HG02610 (cell line): ENCODE data around the gene USO1.

Experiments used
- ATAC-seq: cut with Tn5 transposase; IDR thresholded peaks from one replicate; pipeline ENCODE4 v1.9.1; 2021; ENCODE audit warnings: mild to moderate bottlenecking, moderate library complexity; ENCODE audit not compliant: unreplicated experiment

The USO1 gene

DNA sequence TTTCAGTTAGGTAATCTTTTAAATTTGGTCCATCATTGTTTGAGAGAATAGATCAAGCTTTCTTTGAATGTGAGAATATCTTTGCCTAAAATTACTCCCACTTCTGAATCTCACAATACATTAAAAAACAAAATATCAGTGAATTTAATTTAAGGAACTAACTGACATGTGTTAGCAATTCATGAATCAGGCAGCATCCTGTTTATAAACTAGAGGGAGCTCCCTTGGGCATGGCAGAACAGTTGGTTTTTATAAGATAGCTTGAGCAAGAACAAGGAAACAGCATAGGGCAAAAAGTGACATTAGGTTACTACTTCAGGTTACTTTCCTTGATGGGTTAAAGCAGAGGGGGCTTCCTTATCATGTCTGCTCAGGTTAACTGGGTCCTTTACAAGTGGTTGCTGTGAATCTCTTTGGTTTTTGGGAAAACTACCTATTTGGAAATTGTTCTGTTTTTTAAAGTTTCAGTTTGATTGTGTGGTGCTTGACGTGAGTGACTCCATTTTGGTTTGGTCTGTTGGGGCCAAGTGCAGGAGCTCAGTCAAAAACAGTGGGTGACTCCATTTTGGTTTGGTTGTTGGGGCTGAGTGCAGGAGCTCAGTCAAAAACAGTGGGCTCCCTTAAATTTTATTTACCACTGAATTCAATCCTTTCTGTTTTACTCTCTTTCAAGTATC lies 109.9 kb downstream of the USO1 start:
- no peak for ATAC-seq

DNA sequence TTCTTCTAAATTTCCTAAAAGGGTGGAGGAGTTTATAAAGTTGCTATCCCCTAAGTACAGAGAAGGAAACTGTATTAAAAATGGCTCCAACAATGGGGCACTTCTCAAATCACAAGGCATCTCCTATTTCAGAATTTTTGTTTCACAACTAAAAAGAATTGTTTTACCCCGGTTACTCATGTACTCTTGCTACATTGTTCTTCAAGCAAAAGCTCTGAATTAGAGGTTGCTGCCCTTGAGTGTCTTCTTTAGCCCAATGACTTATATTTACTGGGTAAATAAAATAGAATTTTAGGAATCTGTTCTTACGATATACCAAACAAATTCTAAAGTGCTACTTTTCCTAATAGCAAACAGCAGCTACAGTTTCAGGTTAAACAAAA lies 110.4 kb downstream of the USO1 start:
- ATAC-seq, result no peak

DNA sequence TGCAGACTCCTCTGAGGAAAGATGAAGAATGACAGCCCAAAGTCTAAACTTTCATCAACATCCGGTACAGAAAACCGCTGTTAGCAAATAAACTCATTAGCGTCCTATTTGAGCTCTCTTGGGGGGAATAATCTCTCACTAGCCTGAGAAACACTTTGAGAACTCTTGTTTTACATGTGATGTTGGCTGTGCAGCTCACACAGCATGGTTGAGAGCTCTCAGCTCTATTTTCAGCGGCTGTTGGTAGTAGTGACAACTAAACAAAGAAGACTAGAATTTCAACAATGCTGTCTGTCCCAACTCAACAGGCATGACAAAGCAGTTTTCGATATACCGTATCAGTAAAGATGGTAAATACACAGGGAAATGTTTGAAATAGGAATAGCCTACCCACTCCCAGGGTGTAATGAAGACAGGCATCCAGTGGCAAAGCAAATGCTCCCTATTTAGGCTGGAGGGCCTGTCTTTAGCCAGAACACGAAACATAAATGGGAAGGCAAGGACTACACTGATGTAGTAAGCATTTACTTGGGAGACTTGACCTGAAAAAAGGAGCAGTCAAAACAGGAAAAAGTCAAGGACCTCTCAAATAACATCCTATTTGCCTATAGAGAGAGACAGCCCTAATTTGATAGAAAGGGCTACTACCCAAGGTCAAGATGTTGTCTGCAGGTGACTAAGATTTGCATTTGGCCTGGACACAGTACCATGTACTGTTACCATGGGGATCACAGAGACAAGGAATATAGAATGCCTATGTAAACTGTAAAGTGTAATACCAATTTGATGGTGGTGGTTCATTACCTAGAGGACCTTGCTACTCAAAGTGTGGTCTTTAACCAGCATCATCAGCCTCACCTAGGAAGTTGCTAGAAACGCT lies 117.5 kb downstream of the USO1 start:
- ATAC-seq, result no peak

GRCh38 chr4:75843596-75843995 lies 119.2 kb downstream of the USO1 start:
- ATAC-seq, result no peak

DNA sequence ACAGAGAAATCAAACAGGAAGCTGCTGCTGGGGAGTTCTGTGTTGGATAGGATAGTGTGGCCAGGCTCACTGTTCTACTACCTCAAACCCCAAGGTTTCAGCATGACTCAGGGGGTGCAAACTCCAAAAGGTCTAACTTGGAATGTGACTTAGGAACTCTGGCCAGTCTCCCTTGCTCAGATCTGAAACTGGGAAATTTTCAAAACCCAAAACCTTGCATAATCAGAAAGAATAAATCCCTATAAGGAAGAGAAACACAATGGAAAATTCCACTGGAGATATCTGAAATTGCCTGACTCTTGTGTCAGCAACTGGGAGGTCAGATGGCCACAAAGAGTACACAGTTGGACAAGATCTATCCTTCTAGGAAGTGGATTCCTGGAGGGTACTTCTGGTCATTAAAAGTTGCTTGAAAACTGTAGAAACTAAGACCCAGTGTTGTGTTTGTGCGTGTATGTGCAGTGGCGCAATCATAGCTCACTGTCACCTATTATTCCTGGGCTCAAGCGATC lies 119.8 kb downstream of the USO1 start:
- ATAC-seq, result no peak

DNA sequence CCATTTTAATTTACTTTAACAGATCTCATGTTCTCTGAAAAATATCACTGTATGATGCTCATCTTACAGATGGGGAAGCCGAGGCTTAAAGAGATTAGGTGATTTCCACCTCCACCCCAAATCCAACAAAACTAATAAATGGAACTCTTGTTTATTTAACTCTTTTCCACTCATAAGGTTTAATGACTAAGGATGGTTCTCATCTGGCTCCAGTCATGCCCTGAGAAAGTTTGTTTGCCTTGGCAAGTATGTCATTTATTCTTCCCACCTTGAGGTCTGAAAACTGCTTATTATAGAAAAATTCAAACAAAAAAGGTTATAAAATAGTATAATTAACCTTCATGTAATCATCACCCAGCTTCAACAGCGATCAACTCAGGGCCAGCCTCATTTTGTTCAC lies 121.6 kb downstream of the USO1 start:
- no peak for ATAC-seq

DNA sequence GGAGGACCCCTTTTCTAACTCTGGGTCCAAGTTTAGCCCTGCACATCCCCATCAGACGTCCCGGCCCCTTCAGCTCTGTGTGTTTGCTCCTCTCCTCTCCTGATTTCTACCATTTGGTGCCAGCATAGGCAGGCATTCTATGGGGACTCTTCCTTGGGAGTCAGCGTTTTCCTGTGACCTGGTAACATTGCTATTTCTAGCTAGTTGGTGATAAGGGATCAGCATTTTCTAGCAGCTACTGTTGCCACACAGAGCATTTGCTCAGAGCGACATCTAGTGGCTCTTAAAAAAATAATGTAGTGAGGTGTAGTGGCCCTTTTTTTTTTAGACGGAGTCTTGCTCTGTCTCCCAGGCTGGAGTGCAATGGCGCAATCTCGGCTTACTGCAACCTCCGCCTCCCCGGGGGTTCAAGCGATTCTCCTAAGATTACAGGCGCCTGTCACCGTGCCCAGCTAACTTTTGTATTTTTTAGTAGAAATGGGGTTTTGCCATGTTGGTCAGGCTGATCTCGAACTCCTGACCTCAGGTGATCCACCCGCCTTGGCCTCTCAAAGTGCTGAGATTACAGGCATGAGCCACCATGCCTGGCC lies 123.9 kb downstream of the USO1 start:
- ATAC-seq, result peak; percentile 51

DNA sequence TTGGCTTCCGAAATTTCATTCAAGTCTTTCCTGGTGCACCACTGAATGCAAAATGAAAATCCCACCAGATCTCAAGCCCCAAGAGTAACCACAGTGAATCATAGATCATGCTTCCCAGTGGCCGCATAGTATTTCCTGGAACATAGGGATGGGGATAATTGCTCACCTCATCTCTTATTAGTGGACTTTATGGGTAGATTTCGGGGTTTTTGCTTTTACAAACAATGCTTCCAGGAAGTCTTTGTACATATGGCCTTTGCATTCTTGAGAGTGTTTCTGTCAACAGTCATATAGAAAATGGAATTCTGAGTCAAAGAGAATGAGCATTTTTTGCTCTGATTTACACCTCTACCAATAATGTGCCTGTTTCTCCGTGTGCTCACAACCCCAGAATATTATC lies 124.5 kb downstream of the USO1 start:
- ATAC-seq, result no peak

- no peak for ATAC-seq
Observed at GRCh38 chr4:75849461-75849860, 125.1 kb downstream of the USO1 start.

DNA sequence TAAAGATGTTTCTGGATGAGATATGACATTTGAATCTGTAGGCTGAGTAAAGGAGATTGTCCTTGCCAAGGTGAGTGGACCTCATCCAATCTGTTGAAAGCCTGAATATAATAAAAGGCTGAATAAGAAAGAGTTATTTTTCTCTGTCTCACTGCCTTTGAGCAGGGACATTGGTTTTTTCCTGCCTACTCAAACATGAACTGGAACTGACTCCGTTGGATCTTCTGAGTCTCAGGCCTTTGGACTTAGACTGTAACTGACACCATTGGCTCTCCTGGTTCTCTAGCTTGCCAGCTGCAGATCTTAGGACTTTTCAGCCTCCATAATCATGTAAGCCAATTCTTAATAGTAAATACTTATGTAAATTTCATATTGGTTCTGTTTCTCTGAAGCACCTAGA lies 134.3 kb downstream of the USO1 start:
- no peak for ATAC-seq

DNA sequence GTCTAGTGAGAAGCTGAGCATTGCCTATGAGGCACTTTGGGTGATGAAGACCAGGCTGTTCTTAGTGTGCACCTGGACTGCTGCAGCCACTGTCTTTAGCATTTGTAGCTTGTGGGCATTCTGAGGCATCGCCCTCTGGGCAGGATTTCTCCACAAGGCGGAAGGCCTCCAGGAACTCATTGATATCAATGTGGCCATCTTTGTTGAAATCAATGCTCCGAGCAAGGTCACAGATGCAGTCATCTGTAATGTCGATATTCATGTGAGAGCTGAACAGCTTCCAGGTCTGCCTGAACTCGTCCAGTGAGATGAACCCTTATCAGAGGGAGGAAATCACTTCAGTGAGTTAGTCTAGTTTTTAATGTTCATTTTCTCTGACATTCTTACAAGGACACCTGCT lies 136.2 kb downstream of the USO1 start:
- no peak for ATAC-seq
